GM23338 (cell line): Measurements from ENCODE around the gene LDHD. TPM values are rescaled to one million over a fixed set of nuclear protein-coding genes. Genes with fewer than 3 reads are reported as not detected.
A peak's percentile ranks its signal among the peaks of the same experiment; 100 is the strongest.

Source experiments
- ATAC-seq: fragments of 200-7000 bp; cut with Tn5 transposase; 3 replicates; pipeline ENCODE4 v1.9.1; 2020
- DNase-seq: peaks from one replicate; pipeline ENCODE4 v3.0.0-alpha.2; 2015; ENCODE audit warnings: low spot score
- H2AFZ ChIP-seq: fragments of 200-600 bp; sonication (generic); 2 replicates; pipeline ENCODE4 v1.8.0; 2016; ENCODE audit warnings: antibody characterized with exemption, mild to moderate bottlenecking, moderate library complexity
- H3F3A ChIP-seq: fragments of 200-600 bp; sonication (generic); replicated peaks from 2 replicates; pipeline ENCODE4 v1.8.0; 2017; ENCODE audit warnings: antibody characterized with exemption, mixed run types, low read depth
- H3K27ac ChIP-seq: fragments of 200-600 bp; sonication (generic); 2 replicates; pipeline ENCODE4 v1.6.1; 2016; ENCODE audit warnings: low read depth
- H3K27me3 ChIP-seq: fragments of 200-600 bp; sonication (generic); 2 replicates; pipeline ENCODE4 v1.8.0; 2016; ENCODE audit warnings: mild to moderate bottlenecking, mixed run types, moderate library complexity; ENCODE audit not compliant: insufficient read depth
- H3K36me3 ChIP-seq: fragments of 200-600 bp; sonication (generic); 2 replicates; pipeline ENCODE4 v1.8.0; 2016; ENCODE audit warnings: mild to moderate bottlenecking; ENCODE audit not compliant: insufficient read depth
- H3K4me1 ChIP-seq: fragments of 200-600 bp; sonication (generic); 2 replicates; pipeline ENCODE4 v1.8.0; 2016; ENCODE audit warnings: mild to moderate bottlenecking, moderate library complexity; ENCODE audit not compliant: insufficient read depth
- H3K4me2 ChIP-seq: fragments of 200-600 bp; sonication (generic); 2 replicates; pipeline ENCODE4 v1.7.1; 2017; ENCODE audit warnings: mixed run types
- H3K4me3 ChIP-seq: fragments of 200-600 bp; sonication (generic); 2 replicates; pipeline ENCODE4 v1.6.1; 2016; ENCODE audit warnings: mixed run types
- H3K79me2 ChIP-seq: fragments of 200-600 bp; sonication (generic); replicated peaks from 2 replicates; pipeline ENCODE4 v1.8.0; 2017; ENCODE audit warnings: mild to moderate bottlenecking; ENCODE audit not compliant: insufficient read depth
- H3K9me2 ChIP-seq: fragments of 200-600 bp; sonication (generic); 2 replicates; pipeline ENCODE4 v1.8.0; 2017; ENCODE audit not compliant: insufficient read depth
- H4K20me1 ChIP-seq: fragments of 200-600 bp; sonication (generic); replicated peaks from 2 replicates; pipeline ENCODE4 v1.8.0; 2017; ENCODE audit warnings: mild to moderate bottlenecking; ENCODE audit not compliant: insufficient read depth
- H3K27ac Mint-ChIP-seq: 2 replicates; pipeline ENCODE4 v1.8.0; 2020; ENCODE audit warnings: inconsistent platforms, mild to moderate bottlenecking, moderate library complexity, mixed read lengths
- H3K27me3 Mint-ChIP-seq: 3 replicates; pipeline ENCODE4 v1.8.0; 2022; ENCODE audit warnings: low read depth, mild to moderate bottlenecking, moderate library complexity, mixed read lengths, inconsistent platforms; ENCODE audit not compliant: insufficient read depth, poor library complexity
- H3K36me3 Mint-ChIP-seq: 3 replicates; pipeline ENCODE4 v1.8.0; 2021; ENCODE audit warnings: low read depth, mild to moderate bottlenecking, inconsistent platforms, moderate library complexity, mixed read lengths
- H3K4me1 Mint-ChIP-seq: 3 replicates; pipeline ENCODE4 v1.8.0; 2020; ENCODE audit warnings: mild to moderate bottlenecking, inconsistent platforms, mixed read lengths
- H3K4me3 Mint-ChIP-seq: 3 replicates; pipeline ENCODE4 v1.8.0; 2021; ENCODE audit warnings: moderate library complexity, mild to moderate bottlenecking, inconsistent platforms, mixed read lengths
- H3K9me3 Mint-ChIP-seq: 3 replicates; pipeline ENCODE4 v1.8.0; 2020; ENCODE audit warnings: moderate library complexity, mild to moderate bottlenecking, inconsistent platforms, mixed read lengths
- EZH2phosphoT487 ChIP-seq: fragments of 200-600 bp; sonication (generic); IDR thresholded peaks from one replicate; pipeline ENCODE4 v1.8.1; 2018; ENCODE audit warnings: antibody characterized with exemption; ENCODE audit not compliant: unreplicated experiment
- JUNB ChIP-seq: IDR thresholded peaks from one replicate; pipeline ENCODE4 v1.6.1; 2016; ENCODE audit warnings: antibody characterized with exemption; ENCODE audit not compliant: unreplicated experiment
- POLR2AphosphoS5 ChIP-seq: IDR thresholded peaks from 2 replicates; pipeline ENCODE4 v1.6.1; 2016; ENCODE audit warnings: antibody characterized with exemption, low read depth
- STAT1 ChIP-seq: IDR thresholded peaks from one replicate; pipeline ENCODE4 v1.6.1; 2016; ENCODE audit warnings: antibody characterized with exemption; ENCODE audit not compliant: unreplicated experiment
- ZNF114 ChIP-seq: fragments of 250-450 bp; sonication (Bioruptor Pico); IDR thresholded peaks from 2 replicates; pipeline ENCODE4 v1.5.0; 2020; ENCODE audit warnings: mild to moderate bottlenecking, moderate library complexity
- ZNF331 ChIP-seq: fragments of 250-450 bp; sonication (Bioruptor Pico); IDR thresholded peaks from 2 replicates; pipeline ENCODE4 v1.5.0; 2020; ENCODE audit warnings: low read depth, mild to moderate bottlenecking, moderate library complexity
- polyA plus RNA-seq: library from polyadenylated mRNA; unstranded; fragments of >200 nt; fragmentation: Nextera tagmentation; extraction: Ambion mirVana; gene quantifications from 2 replicates; pipeline ENCODE4 v1.2.1, GENCODE V29; 2016
- total RNA-seq: library from RNA; depleted of rRNA; stranded (reverse); fragments of >200 nt; shearing (Covaris generic); gene quantifications from 2 replicates; pipeline ENCODE4 v1.2.3, GENCODE V29; 2014
- TF ChIP-seq, protein P1 (sequence below), 2 experiments: fragments of 200-600 bp in 1 of 2; sonication (generic) in 1 of 2; conservative IDR thresholded peaks; 2 replicates each; pipeline versions ENCODE4 v1.5.1 to v1.6.1; 2016 to 2017; ENCODE audit warnings: antibody characterized with exemption in 2 of 2, low read depth in 2 of 2, mild to moderate bottlenecking in 2 of 2, moderate library complexity in 1 of 2

Gene LDHD
- total and polyA plus RNA-seq, 2 experiments from 2014 or later: 5.0 to 7.7 TPM

DNA sequence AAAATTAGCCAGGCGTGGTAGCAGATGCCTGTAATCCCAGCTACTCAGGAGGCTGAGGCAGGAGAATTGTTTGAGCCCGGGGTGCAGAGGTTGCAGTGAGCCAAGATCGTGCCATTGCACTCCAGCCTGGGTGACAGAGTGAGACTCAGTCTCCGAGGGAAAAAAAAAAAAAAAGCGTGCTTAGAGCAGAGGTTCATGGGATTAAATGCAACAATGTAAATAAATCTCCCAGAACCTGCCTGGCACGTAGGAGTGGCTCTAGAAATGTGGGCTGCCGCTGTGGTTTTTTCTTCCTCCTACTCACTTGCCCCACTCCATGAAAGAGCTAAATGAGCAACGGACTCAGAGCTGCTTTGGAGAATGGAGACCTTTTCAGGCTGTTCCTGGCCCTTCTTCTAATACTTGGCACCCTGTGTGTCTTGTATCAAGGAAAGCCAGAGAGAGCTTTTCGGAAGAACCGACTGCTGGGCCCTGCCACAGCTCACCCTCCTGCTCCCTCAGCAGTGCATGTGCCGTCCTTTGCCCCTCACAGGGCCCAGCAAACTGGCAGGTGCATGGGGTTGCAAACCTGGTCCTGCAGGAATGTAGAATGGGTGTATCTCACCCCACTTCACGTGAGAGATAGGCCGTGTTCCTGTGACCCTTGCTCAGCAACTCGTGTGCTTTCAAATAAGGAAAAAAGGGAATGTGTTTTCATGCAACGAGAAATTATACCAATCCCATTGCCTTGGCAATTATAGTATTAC is 52.0 kb downstream of the LDHD start:
- TF ChIP-seq EZH2phosphoT487 (no peak), ZNF331 (CRISPR knock-in tag) (peak; percentile 74)
- Mint-ChIP-seq H3K4me3 (no peak overlapping the region), H3K4me1 (peaks cover 35% of the 10 kb centered on the region), H3K27me3 (no peaks in the 10 kb centered on the region), H3K9me3 (no peaks in the 10 kb centered on the region), H3K36me3 (no peaks in the 10 kb centered on the region), H3K27ac (peak overlapping the region; percentile 59; the same call in 1 of the 2 replicates)
- Histone ChIP-seq H3K4me1 (peaks cover 17% of the 10 kb centered on the region), H3K4me2 (no peak overlapping the region), H2AFZ (no peak overlapping the region), H3K27ac (0 out of 2 replicates have a peak overlapping the region, but pooled peaks have one; percentile 45), H3K4me3 (no peak overlapping the region), H3K27me3 (no peaks in the 10 kb centered on the region), H3K36me3 (no peaks in the 10 kb centered on the region), H4K20me1 (peaks cover 41% of the 10 kb centered on the region), H3K9me2 (no peaks in the 10 kb centered on the region), H3F3A (no peaks in the 10 kb centered on the region), H3K79me2 (peaks cover 93% of the 10 kb centered on the region)
- DNase-seq: no peak
- ATAC-seq: no peak

DNA sequence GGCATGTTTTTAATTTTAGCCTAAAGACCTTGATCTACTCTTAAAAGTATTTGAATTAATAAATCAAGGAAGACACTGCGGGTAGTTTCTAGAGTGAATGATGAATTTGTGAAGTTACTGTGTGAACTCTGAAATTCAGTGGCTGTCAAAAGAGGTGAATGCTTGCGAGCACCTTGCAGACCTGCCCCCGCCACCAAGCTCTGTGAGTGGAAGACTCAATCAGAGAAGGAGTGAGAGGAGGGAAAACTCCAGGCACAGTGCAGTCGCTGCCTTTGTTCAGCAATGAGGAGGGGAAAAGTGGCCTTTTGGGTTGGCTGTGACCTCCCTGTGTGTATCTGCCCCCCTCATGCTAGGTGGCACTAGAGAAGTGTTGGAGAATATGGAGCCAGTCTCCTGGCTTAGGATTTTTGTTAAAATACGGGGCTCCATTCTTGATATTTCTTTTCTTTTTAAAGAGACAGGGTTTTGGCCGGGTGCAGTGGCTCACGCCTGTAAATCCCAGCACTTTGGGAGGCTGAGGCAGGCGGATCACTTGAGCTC is 53.0 kb downstream of the LDHD start:
- Histone ChIP-seq H3F3A (peaks cover under 1% of the 10 kb centered on the region; the same call in 1 of the 2 replicates), H3K79me2 (peaks cover 99% of the 10 kb centered on the region), H3K27me3 (no peaks in the 10 kb centered on the region), H4K20me1 (peaks cover 44% of the 10 kb centered on the region), H3K4me2 (no peak overlapping the region), H3K4me3 (no peak overlapping the region), H3K4me1 (peaks cover 17% of the 10 kb centered on the region), H3K9me2 (no peaks in the 10 kb centered on the region), H3K27ac (0 out of 2 replicates have a peak overlapping the region, but pooled peaks have one; percentile 64), H2AFZ (no peak overlapping the region), H3K36me3 (no peaks in the 10 kb centered on the region)
- no peak overlapping the region for H3K4me3 Mint-ChIP-seq
- peaks cover 38% of the 10 kb centered on the region for H3K4me1 Mint-ChIP-seq
- ATAC-seq (peak; percentile 23), DNase-seq (no peak)
- H3K27ac Mint-ChIP-seq: peak overlapping the region; percentile 58
- no peaks in the 10 kb centered on the region for H3K27me3 Mint-ChIP-seq
- H3K9me3 Mint-ChIP-seq: no peaks in the 10 kb centered on the region
- no peaks in the 10 kb centered on the region for H3K36me3 Mint-ChIP-seq
- TF ChIP-seq, protein P1, sequence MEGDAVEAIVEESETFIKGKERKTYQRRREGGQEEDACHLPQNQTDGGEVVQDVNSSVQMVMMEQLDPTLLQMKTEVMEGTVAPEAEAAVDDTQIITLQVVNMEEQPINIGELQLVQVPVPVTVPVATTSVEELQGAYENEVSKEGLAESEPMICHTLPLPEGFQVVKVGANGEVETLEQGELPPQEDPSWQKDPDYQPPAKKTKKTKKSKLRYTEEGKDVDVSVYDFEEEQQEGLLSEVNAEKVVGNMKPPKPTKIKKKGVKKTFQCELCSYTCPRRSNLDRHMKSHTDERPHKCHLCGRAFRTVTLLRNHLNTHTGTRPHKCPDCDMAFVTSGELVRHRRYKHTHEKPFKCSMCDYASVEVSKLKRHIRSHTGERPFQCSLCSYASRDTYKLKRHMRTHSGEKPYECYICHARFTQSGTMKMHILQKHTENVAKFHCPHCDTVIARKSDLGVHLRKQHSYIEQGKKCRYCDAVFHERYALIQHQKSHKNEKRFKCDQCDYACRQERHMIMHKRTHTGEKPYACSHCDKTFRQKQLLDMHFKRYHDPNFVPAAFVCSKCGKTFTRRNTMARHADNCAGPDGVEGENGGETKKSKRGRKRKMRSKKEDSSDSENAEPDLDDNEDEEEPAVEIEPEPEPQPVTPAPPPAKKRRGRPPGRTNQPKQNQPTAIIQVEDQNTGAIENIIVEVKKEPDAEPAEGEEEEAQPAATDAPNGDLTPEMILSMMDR (conservative IDR thresholded peaks at IDR 0.05; ENCODE audit: low read depth in 2 of 2): 0 out of 4 replicates have a peak, but pooled peaks of 1 of the 2 experiments have one; percentile 3
- no peak for TF ChIP-seq STAT1

DNA sequence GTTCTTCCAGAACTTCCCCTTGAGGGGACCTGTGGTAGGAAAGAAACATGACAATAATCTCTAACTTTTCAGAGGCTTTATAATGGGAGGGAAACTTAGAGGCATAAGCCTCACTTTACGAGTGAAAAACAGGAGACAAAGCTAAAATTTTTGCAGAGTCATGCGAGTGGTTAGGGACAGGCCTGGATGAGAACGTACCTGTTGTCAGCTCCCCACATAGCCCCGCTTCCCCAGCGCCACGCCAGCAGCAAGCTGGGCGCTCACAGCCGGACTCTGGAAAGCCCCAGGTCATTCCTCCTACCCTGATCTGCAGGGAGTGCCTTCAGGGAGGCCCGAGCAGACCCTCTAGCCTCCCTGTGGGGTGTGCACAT is 53.6 kb downstream of the LDHD start:
- peak overlapping the region; percentile 83 for H3K27ac Mint-ChIP-seq
- Histone ChIP-seq H4K20me1 (peaks cover 44% of the 10 kb centered on the region), H3K4me3 (no peak overlapping the region), H3K27me3 (no peaks in the 10 kb centered on the region), H2AFZ (no peak overlapping the region), H3K4me2 (no peak overlapping the region; the same call in 1 of the 2 replicates), H3K4me1 (peaks cover 17% of the 10 kb centered on the region), H3K27ac (0 out of 2 replicates have a peak overlapping the region, but pooled peaks have one; percentile 64), H3F3A (peaks cover 5% of the 10 kb centered on the region; the same call in 1 of the 2 replicates), H3K36me3 (no peaks in the 10 kb centered on the region), H3K79me2 (peaks cover 99% of the 10 kb centered on the region), H3K9me2 (no peaks in the 10 kb centered on the region)
- H3K4me3 Mint-ChIP-seq: no peak overlapping the region
- peak; percentile 52 for ATAC-seq
- H3K27me3 Mint-ChIP-seq: no peaks in the 10 kb centered on the region
- peaks cover 43% of the 10 kb centered on the region for H3K4me1 Mint-ChIP-seq
- H3K36me3 Mint-ChIP-seq: no peaks in the 10 kb centered on the region
- no peak for TF ChIP-seq JUNB
- TF ChIP-seq ZNF331 (CRISPR knock-in tag): no peak
- TF ChIP-seq EZH2phosphoT487: no peak
- TF ChIP-seq POLR2AphosphoS5: no peak
- no peak for TF ChIP-seq ZNF114 (CRISPR knock-in tag)
- TF ChIP-seq STAT1: no peak
- DNase-seq: no peak
- no peaks in the 10 kb centered on the region for H3K9me3 Mint-ChIP-seq
